Measurements from ENCODE around the gene ENPP7.

DNA sequence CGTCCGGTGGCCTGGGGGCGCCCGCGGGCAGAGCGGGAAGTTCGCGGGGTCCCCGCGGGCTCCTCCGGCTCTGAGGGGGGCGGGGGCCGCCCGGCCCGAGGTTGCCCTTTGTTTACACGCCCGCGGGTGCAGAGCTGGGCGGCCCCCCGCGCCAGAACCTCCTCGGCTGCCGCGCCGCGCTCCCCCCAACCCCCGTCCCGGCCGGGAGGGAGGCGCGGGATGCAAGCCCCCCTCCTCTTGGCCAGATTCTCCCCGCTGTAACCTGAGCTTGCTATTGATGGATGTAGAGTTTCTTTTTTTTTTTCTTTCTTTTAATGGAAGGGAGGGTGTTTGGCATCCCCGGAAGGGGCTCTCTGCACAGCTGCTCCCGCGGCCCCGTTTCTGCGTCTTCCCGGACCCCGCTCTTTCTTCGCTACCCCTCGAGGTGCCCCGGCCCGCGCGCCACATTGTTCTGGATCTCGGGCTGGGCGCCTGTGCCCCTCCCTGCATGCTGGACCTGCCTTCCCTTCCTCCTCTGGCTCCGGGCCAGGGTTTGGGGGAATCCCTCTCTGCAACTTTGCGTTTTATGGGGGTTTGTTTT lies 47.9 kb downstream of the ENPP7 start:
- TF ChIP-seq, protein P1, sequence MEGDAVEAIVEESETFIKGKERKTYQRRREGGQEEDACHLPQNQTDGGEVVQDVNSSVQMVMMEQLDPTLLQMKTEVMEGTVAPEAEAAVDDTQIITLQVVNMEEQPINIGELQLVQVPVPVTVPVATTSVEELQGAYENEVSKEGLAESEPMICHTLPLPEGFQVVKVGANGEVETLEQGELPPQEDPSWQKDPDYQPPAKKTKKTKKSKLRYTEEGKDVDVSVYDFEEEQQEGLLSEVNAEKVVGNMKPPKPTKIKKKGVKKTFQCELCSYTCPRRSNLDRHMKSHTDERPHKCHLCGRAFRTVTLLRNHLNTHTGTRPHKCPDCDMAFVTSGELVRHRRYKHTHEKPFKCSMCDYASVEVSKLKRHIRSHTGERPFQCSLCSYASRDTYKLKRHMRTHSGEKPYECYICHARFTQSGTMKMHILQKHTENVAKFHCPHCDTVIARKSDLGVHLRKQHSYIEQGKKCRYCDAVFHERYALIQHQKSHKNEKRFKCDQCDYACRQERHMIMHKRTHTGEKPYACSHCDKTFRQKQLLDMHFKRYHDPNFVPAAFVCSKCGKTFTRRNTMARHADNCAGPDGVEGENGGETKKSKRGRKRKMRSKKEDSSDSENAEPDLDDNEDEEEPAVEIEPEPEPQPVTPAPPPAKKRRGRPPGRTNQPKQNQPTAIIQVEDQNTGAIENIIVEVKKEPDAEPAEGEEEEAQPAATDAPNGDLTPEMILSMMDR (IDR thresholded peaks at IDR 0.05; ENCODE audit: insufficient read depth, low read length, poor library complexity, severe bottlenecking) = no peak
- no peak for TF ChIP-seq EZH2phosphoT487 (conservative IDR thresholded peaks at IDR 0.05; ENCODE audit: low read length)
